Small intestine (tissue), 7 donors: ENCODE measurements around the gene BRD1. TPM values are rescaled to one million over a fixed set of nuclear protein-coding genes. Genes with fewer than 3 reads are reported as not detected.

Source experiments
- DNase-seq, 2 donors: peaks; one replicate each; pipeline versions ENCODE4 v3.0.0 to v3.0.0-alpha.2; 2013
- FAIRE-seq: peaks from 2 replicates; lab custom pipeline; 2012; peaks lifted over from hg19 to GRCh38; lab: Jason Lieb, UNC
- H3K27ac ChIP-seq, 3 donors: one replicate each; pipeline ENCODE4 v1.5.1; 2013; ENCODE audit warnings: low read length in 2 of 3, mild to moderate bottlenecking in 2 of 3, control low read depth in 1 of 3, inconsistent platforms in 1 of 3, low read depth in 1 of 3, moderate library complexity in 1 of 3
- H3K27me3 ChIP-seq, 3 donors: one replicate each; pipeline ENCODE4 v1.6.1; 2013; ENCODE audit warnings: low read length in 3 of 3, inconsistent platforms in 1 of 3; ENCODE audit not compliant: control insufficient read depth in 3 of 3, insufficient read depth in 3 of 3
- H3K36me3 ChIP-seq, 3 donors: one replicate each; pipeline ENCODE4 v1.6.1; 2013; ENCODE audit warnings: low read length in 3 of 3, inconsistent platforms in 1 of 3, low read depth in 1 of 3, mild to moderate bottlenecking in 1 of 3, moderate library complexity in 1 of 3; ENCODE audit not compliant: control insufficient read depth in 3 of 3, insufficient read depth in 2 of 3
- H3K4me1 ChIP-seq, 3 donors: one replicate each; pipeline ENCODE4 v1.6.1; 2013; ENCODE audit warnings: low read length in 2 of 3, inconsistent platforms in 1 of 3, low read depth in 1 of 3, mild to moderate bottlenecking in 1 of 3, moderate library complexity in 1 of 3; ENCODE audit not compliant: control insufficient read depth in 3 of 3, insufficient read depth in 2 of 3
- H3K4me3 ChIP-seq, 3 donors: one replicate each; pipeline ENCODE4 v1.5.1; 2013; ENCODE audit warnings: low read length in 3 of 3, control low read depth in 1 of 3, inconsistent platforms in 1 of 3, low read depth in 1 of 3, mild to moderate bottlenecking in 1 of 3, moderate library complexity in 1 of 3
- H3K9me3 ChIP-seq, 2 donors: one replicate each; pipeline ENCODE4 v1.6.1; 2013; ENCODE audit warnings: low read depth in 1 of 2, low read length in 1 of 2; ENCODE audit not compliant: control insufficient read depth in 2 of 2, insufficient read depth in 1 of 2
- WGBS, 3 donors: extraction: QIAGEN DNeasy Blood & Tissue Kit; methylation state at CpG; one replicate each; pipeline ENCODE4 v1.1.7; 2013; 5-methylcytosine and 5-hydroxymethylcytosine counted together
- polyA plus RNA-seq, 4 donors: library from polyadenylated mRNA; stranded (reverse) in 3 of 4; unstranded in 1 of 4; fragments of 200-250 nt in 3 of 4; fragments of 120-200 nt in 1 of 4; gene quantifications; one replicate each; pipeline versions ENCODE4 v1.2.1 to v1.2.3, GENCODE V29; 2013
- donor health status: healthy with polysubstance abuse.
- donor health status: control.
- donor health status: control.
- donor health status: Bipolar disorder and iron deficiency.
- donor health status: healthy.

Gene BRD1
- polyA plus RNA-seq, 4 donors = 18.5 to 33.2 (median 23.9) TPM

DNA sequence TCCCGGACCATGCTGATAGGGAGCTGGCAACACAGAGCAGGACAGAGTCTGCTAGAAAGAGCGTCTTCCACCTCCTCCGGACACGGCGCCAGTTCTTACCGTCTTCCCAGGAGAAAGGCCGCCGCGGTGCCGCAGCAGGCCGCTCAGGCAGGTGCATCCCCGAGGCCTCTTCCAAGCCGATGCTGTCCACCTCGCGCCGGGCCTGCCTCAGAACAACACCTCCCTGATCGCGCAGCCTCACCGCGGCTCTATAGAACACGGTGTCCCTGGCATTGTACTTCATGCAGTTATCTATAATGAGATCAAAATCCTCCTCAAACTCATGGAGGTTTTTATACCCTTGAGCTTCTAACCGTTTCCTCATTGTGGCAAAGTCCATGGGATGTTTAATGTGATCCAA lies 30.0 kb downstream of the BRD1 start:
- Histone ChIP-seq H3K36me3 (peaks cover 31 to 83% (median 32%) of the 10 kb centered on the region in 3 donors), H3K4me1 (no peaks in the 10 kb centered on the region), H3K9me3 (no peaks in the 10 kb centered on the region), H3K4me3 (no peak overlapping the region), H3K27me3 (no peaks in the 10 kb centered on the region), H3K27ac (no peak overlapping the region)
- WGBS, 3 donors = 94 to 96% (median 95%) methylated on average over 22 of the region's 22 CpGs
- DNase-seq (no peak), FAIRE-seq (no peak)

DNA sequence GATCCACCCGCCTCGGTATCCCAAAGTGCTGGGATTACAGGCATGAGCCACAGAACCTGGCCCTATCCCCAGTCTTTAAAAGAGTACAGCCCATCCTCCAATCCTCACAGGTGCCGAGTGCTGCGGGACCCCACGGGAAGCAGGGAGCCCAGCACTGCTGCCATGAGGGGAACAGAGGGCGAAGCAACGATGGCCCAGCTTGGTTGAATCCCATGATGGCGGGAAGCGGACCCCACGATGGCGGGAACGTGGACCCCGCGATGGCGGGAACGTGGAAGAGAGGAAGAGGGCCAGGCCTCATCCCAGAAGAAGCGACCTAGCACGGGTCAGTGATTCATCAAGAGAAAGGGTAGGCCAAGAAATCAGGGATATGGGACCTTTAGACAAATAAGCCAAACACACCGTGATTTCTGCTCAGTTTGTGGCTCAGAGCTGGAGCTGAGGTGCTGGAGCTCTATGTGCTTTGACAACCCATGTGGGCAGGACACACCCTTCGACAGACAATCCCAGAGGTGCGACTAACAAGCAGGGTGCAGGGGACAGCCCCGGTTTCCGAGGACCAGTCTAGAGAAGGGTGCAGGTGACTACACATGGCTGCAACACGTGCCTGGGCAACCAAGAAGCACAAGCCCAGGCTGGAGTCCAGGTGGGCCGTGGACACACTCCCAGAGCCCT lies 30.9 kb downstream of the BRD1 start:
- no peak overlapping the region for H3K27ac ChIP-seq
- no peak for FAIRE-seq
- H3K36me3 ChIP-seq = peaks cover 30 to 89% (median 33%) of the 10 kb centered on the region in 3 donors
- no peak overlapping the region for H3K4me3 ChIP-seq
- H3K4me1 ChIP-seq = no peaks in the 10 kb centered on the region
- H3K27me3 ChIP-seq = no peaks in the 10 kb centered on the region
- 96 to 98% (median 97%) methylated on average over 25 of the region's 25 CpGs for WGBS, 3 donors
- no peak for DNase-seq
- no peaks in the 10 kb centered on the region for H3K9me3 ChIP-seq

DNA sequence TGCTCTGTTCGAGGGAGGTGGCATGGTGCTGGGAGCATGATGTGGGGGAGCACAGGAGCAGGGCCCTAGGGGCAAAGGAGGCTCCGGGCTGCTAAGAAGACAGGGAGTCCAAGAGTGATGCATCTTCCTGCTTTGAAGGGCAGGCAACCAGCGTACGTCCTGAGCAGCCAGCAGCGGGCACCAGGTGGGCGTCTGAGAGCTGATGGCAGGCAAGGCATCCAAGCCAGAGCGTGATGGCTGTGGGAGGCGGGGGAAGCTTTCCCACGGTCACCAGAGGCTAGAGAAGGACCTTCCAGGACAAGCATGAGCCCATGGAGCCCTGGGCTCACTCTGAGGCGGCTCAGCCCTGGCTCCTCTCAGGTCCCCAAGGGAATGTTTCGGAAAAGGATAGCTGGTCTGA lies 32.2 kb downstream of the BRD1 start:
- FAIRE-seq (no peak), DNase-seq (no peak)
- H3K9me3 ChIP-seq = no peaks in the 10 kb centered on the region
- no peaks in the 10 kb centered on the region for H3K4me1 ChIP-seq
- no peak overlapping the region for H3K4me3 ChIP-seq
- H3K27ac ChIP-seq = no peak overlapping the region
- no peaks in the 10 kb centered on the region for H3K27me3 ChIP-seq
- WGBS, 3 donors = 92 to 94% (median 93%) methylated on average over 11 of the region's 11 CpGs
- peaks cover 29 to 87% (median 30%) of the 10 kb centered on the region in 3 donors for H3K36me3 ChIP-seq

DNA sequence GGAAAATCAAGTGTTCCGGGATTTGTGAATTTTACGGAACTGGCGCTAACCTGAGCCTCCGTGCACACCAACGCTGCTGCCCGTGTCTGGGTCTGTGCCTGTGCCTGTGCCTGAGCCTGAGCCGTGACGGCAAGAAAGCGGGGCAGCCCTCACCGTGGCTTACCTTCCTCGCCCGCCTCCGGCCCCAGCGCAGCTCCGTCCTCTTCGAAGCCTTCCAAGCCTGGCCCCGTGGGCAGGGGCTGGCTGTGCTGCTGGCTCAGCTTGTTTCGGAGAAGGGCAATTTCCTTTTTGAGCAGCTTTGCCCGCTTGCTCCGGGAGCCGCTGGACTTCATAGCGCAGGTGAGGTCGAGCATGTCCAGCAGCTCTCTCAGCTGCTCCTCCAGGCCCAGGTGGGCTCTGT lies 33.8 kb downstream of the BRD1 start:
- no peak overlapping the region for H3K27ac ChIP-seq
- WGBS, 3 donors = 95 to 97% (median 96%) methylated on average over 21 to 23 of the region's 23 CpGs
- peaks cover 0 to 5% (median 0%) of the 10 kb centered on the region in 3 donors for H3K4me1 ChIP-seq
- peaks cover 26 to 89% (median 29%) of the 10 kb centered on the region in 3 donors for H3K36me3 ChIP-seq
- H3K9me3 ChIP-seq = no peaks in the 10 kb centered on the region
- H3K4me3 ChIP-seq = no peak overlapping the region
- no peak for FAIRE-seq
- no peaks in the 10 kb centered on the region for H3K27me3 ChIP-seq
- DNase-seq = no peak

DNA sequence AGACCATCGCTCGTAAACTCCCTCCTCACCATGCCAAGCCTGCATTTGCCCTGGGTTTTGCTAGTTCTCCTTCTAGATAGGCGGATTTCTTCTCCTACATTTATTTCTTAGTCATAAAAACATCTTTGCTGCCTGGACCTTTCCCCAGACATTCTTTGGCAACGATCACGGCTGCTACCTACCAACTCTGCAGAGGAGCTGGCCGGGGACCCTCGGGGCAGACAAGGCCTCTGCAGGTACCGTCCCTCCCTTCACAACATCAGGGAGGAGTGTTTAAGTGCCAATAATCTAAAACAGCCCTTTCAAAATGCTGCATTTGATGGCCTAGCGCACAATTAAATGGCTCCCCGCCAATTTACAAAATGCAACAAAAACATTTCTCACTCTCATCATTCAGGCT lies 34.4 kb downstream of the BRD1 start:
- Histone ChIP-seq H3K9me3 (no peaks in the 10 kb centered on the region), H3K27me3 (no peaks in the 10 kb centered on the region), H3K36me3 (peaks cover 20 to 88% (median 27%) of the 10 kb centered on the region in 3 donors), H3K4me1 (peaks cover 0 to 5% (median 0%) of the 10 kb centered on the region in 3 donors), H3K27ac (no peak overlapping the region), H3K4me3 (no peak overlapping the region)
- no peak for FAIRE-seq
- no peak for DNase-seq
- 89 to 95% (median 94%) methylated on average over 10 of the region's 10 CpGs for WGBS, 3 donors

DNA sequence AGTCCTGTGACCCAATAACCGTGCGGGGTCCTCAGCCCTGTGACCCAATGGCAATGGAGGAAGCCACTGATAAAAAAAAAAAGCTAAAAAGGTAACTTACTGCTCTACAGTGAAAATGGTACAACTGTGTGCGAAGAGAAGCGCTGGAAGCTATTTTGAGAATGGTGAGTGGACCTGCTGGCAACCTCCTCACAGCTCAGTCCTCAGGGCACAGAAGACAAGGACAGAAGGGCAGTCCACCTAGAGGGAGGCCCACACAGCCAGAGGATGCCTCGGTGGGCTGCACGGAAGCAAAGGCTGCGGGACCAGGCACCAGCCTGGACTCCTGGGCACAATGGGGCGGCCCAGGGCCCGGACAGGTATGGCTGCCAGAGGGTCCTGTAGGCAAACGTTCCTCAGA lies 35.6 kb downstream of the BRD1 start:
- FAIRE-seq (no peak), DNase-seq (no peak)
- Histone ChIP-seq H3K36me3 (peaks cover 10 to 86% (median 20%) of the 10 kb centered on the region in 3 donors), H3K9me3 (no peaks in the 10 kb centered on the region), H3K27me3 (no peaks in the 10 kb centered on the region), H3K27ac (no peak overlapping the region), H3K4me1 (peaks cover 0 to 5% (median 0%) of the 10 kb centered on the region in 3 donors), H3K4me3 (no peak overlapping the region)
- WGBS, 3 donors = 93 to 95% (median 94%) methylated on average over 10 of the region's 10 CpGs

DNA sequence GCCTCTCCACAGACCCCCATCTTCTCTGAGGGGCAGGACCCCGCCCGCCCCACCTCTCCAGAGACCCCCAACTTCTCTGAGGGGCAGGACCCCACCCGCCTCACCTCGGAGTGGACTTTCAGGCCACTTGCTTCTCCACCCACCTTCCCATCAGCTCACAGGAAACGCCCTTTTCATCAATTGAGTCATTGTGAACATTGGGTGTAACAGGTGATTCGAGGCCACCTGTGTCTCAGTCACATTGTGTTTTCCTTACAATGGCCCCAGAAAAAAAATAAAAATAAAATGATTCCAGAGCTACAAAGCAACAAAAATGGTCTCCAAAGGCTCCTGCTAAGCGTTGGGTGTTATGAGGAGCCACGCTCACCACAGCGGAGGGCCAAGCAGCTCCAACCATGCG lies 36.0 kb downstream of the BRD1 start:
- Histone ChIP-seq H3K9me3 (no peaks in the 10 kb centered on the region), H3K27me3 (no peaks in the 10 kb centered on the region), H3K4me1 (peaks cover 0 to 5% (median 0%) of the 10 kb centered on the region in 3 donors), H3K27ac (no peak overlapping the region), H3K4me3 (no peak overlapping the region), H3K36me3 (peaks cover 10 to 86% (median 19%) of the 10 kb centered on the region in 3 donors)
- WGBS, 3 donors = 64 to 77% (median 70%) methylated on average over 10 of the region's 10 CpGs
- no peak for FAIRE-seq
- peak in 1 of 2 donors; percentile 45 for DNase-seq

DNA sequence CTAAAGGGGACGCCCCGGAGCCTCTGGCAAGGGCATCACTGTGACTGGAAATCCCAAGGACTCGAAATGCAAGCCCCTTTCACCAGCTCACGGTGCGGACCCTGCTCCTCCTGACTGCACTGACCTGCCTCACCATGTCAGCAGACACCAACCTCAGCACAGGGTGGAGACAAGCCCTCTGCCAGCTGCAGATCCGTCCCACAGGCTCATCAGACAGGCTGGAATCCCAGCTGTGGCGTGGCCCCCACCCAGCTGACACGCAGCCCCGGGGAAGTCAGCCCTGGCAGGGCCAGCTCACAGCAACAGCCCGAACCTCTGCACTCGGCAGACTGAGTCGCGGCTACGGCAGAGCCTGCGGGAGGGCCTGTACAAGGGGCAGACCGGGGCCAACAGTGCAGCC lies 36.8 kb downstream of the BRD1 start:
- peaks cover 0 to 5% (median 0%) of the 10 kb centered on the region in 3 donors for H3K4me1 ChIP-seq
- H3K36me3 ChIP-seq = peaks cover 10 to 86% (median 16%) of the 10 kb centered on the region in 3 donors
- FAIRE-seq (no peak), DNase-seq (no peak)
- no peak overlapping the region for H3K4me3 ChIP-seq
- no peaks in the 10 kb centered on the region for H3K27me3 ChIP-seq
- no peak overlapping the region for H3K27ac ChIP-seq
- H3K9me3 ChIP-seq = no peaks in the 10 kb centered on the region
- WGBS, 3 donors = 80 to 93% (median 92%) methylated on average over 16 of the region's 16 CpGs
